Measurements from ENCODE around the gene MTURN.

- no peak for TF ChIP-seq CTCF (IDR thresholded peaks at IDR 0.05; ENCODE audit: insufficient read depth, low read length)
- no peak for TF ChIP-seq POLR2AphosphoS5 (IDR thresholded peaks at IDR 0.05; ENCODE audit: low read depth)
Measured at GRCh38 chr7:30170476-30171205, 35.9 kb downstream of the MTURN start.
